Dorsolateral prefrontal cortex (tissue), 118 donors: ENCODE data around the gene CIRBP. TPM values are rescaled to one million over a fixed set of nuclear protein-coding genes. Genes with fewer than 3 reads are reported as not detected.

Source experiments
- total RNA-seq, 120 experiments: library from RNA; stranded (reverse); gene quantifications; one replicate each; pipeline versions ENCODE4 v1.2.3 to v1.2.4, GENCODE V29; 2022

CIRBP gene
- total RNA-seq, 120 experiments from 2014 or later = 215 to 736 (median 434) TPM

Other genes with a start within 250 kb of the CIRBP start
- 100 to 1,000 TPM in 119 of 120 experiments, 10 to 100 TPM in 1; 98.2 to 236 (median 132) TPM for gene TMEM259, start 248.2 kb upstream of the CIRBP start, total RNA-seq
- gene RNU6-2, start 247.8 kb upstream of the CIRBP start, total RNA-seq = not detected
- 10 to 100 TPM in 31 of 120 experiments, 1 to 10 TPM in 89; 1.1 to 28.7 (median 6.6) TPM for gene CNN2, start 242.7 kb upstream of the CIRBP start, total RNA-seq
- 10 to 100 TPM; 12.5 to 56.5 (median 28.1) TPM for gene ABCA7, start 229.2 kb upstream of the CIRBP start, total RNA-seq
- gene ARHGAP45, start 202.2 kb upstream of the CIRBP start, total RNA-seq = 10 to 100 TPM in 55 of 120 experiments, 1 to 10 TPM in 65; 2.8 to 23.4 (median 9.5) TPM
- gene POLR2E, start 174.0 kb upstream of the CIRBP start, total RNA-seq = 100 to 1,000 TPM; 114 to 230 (median 158) TPM
- gene GPX4, start 165.3 kb upstream of the CIRBP start, total RNA-seq = 100 to 1,000 TPM; 189 to 425 (median 310) TPM
- gene SBNO2, start 95.1 kb upstream of the CIRBP start, total RNA-seq = 10 to 100 TPM; 10.1 to 52.7 (median 22.7) TPM
- gene STK11, start 63.6 kb upstream of the CIRBP start, total RNA-seq = 10 to 100 TPM; 40.6 to 90.6 (median 56.3) TPM
- gene CBARP, start 31.3 kb upstream of the CIRBP start, total RNA-seq = 10 to 100 TPM in 119 of 120 experiments, 1 to 10 TPM in 1; 9.5 to 47.7 (median 25.8) TPM
- gene ATP5F1D, start 27.6 kb upstream of the CIRBP start, total RNA-seq = 100 to 1,000 TPM; 170 to 316 (median 242) TPM
- gene MIDN, start 20.7 kb upstream of the CIRBP start, total RNA-seq = 100 to 1,000 TPM in 4 of 120 experiments, 10 to 100 TPM in 116; 19.9 to 116 (median 36.5) TPM
- 10 to 100 TPM; 16.2 to 44.5 (median 25.3) TPM for gene FAM174C, start 6.2 kb downstream of the CIRBP start, total RNA-seq
- 1 to 10 TPM in 86 of 120 experiments, under 1 TPM in 22, not detected in 12; 0.51 to 3.8 (median 1.4) TPM for gene EFNA2, start 16.5 kb downstream of the CIRBP start, total RNA-seq
- gene NDUFS7, start 114.6 kb downstream of the CIRBP start, total RNA-seq = 100 to 1,000 TPM; 105 to 222 (median 151) TPM
- 10 to 100 TPM; 30.0 to 91.1 (median 47.4) TPM for gene GAMT, start 132.2 kb downstream of the CIRBP start, total RNA-seq
- gene DAZAP1, start 138.3 kb downstream of the CIRBP start, total RNA-seq = 100 to 1,000 TPM in 3 of 120 experiments, 10 to 100 TPM in 117; 46.4 to 115 (median 70.5) TPM
- 100 to 1,000 TPM; 343 to 670 (median 497) TPM for gene RPS15, start 169.1 kb downstream of the CIRBP start, total RNA-seq
- gene APC2, start 180.8 kb downstream of the CIRBP start, total RNA-seq = 100 to 1,000 TPM; 130 to 289 (median 183) TPM
- gene C19orf25, start 209.9 kb downstream of the CIRBP start, total RNA-seq = 10 to 100 TPM; 28.3 to 63.0 (median 35.2) TPM
- gene PCSK4, start 221.0 kb downstream of the CIRBP start, total RNA-seq = 10 to 100 TPM in 50 of 120 experiments, 1 to 10 TPM in 70; 4.5 to 20.4 (median 9.5) TPM
- 10 to 100 TPM in 116 of 120 experiments, 1 to 10 TPM in 4; 6.9 to 23.9 (median 14.3) TPM for gene REEP6, start 221.8 kb downstream of the CIRBP start, total RNA-seq
- gene ADAMTSL5, start 243.7 kb downstream of the CIRBP start, total RNA-seq = 10 to 100 TPM in 1 of 120 experiments, 1 to 10 TPM in 96, under 1 TPM in 20, not detected in 3; 0.20 to 12.1 (median 1.8) TPM